Calu3 (cell line): ENCODE measurements around the gene FHIT. TPM values are rescaled to one million over a fixed set of nuclear protein-coding genes. Genes with fewer than 3 reads are reported as not detected.

Source experiments
- BruUV-seq: library from RNA; stranded (reverse); fragments of 400-500 nt; replicated peaks from 2 replicates; lab custom pipeline; 2021; lab: Mats Ljungman, UMichigan
- CTCF ChIA-PET: fragments of 300-600 bp; sonication (Branson Sonifier 250); formaldehyde crosslinking; loops from one replicate; lab custom pipeline; 2022; ENCODE audit warnings: antibody characterized with exemption; lab: Charles Lee
- DNase-seq: peaks from one replicate; pipeline ENCODE4 v3.0.0; 2022
- H3K27ac Mint-ChIP-seq: one replicate; pipeline ENCODE4 v1.8.0; 2022; ENCODE audit warnings: mixed read lengths; ENCODE audit not compliant: unreplicated experiment
- H3K27me3 Mint-ChIP-seq: one replicate; pipeline ENCODE4 v1.8.0; 2022; ENCODE audit warnings: mixed read lengths; ENCODE audit not compliant: unreplicated experiment
- H3K36me3 Mint-ChIP-seq: one replicate; pipeline ENCODE4 v1.8.0; 2022; ENCODE audit warnings: mild to moderate bottlenecking, moderate library complexity, mixed read lengths; ENCODE audit not compliant: insufficient read depth, unreplicated experiment
- H3K4me1 Mint-ChIP-seq: one replicate; pipeline ENCODE4 v1.8.0; 2022; ENCODE audit warnings: mild to moderate bottlenecking, low read depth, mixed read lengths; ENCODE audit not compliant: unreplicated experiment
- H3K4me3 Mint-ChIP-seq: one replicate; pipeline ENCODE4 v1.8.0; 2022; ENCODE audit warnings: mild to moderate bottlenecking, low read depth, moderate library complexity, mixed read lengths; ENCODE audit not compliant: unreplicated experiment
- H3K9me3 Mint-ChIP-seq: one replicate; pipeline ENCODE4 v1.8.0; 2022; ENCODE audit warnings: low read depth, mixed read lengths; ENCODE audit not compliant: unreplicated experiment
- CTCF ChIP-seq: fragments of 200-600 bp; IDR thresholded peaks from one replicate; pipeline ENCODE4 v1.8.0; 2022; ENCODE audit warnings: antibody characterized with exemption; ENCODE audit not compliant: unreplicated experiment
- intact Hi-C: fragments of 100-400 bp; cut with micrococcal nuclease; formaldehyde crosslinking; loops from one replicate; pipeline ENCODE4 v1.10.0; 2022; ENCODE audit not compliant: unreplicated experiment
- total RNA-seq: library from RNA; stranded (reverse); gene quantifications from 2 replicates; pipeline ENCODE4 v1.2.3, GENCODE V29; 2022

The FHIT gene
- total RNA-seq, 1 experiment from 2014 or later = 6.2 TPM

GRCh38 chr3:60986552-60986951 is 264.7 kb downstream of the FHIT start:
- Mint-ChIP-seq H3K4me1 (no peaks in the 10 kb centered on the region), H3K4me3 (no peak overlapping the region), H3K27ac (no peak overlapping the region), H3K9me3 (no peaks in the 10 kb centered on the region), H3K27me3 (no peaks in the 10 kb centered on the region), H3K36me3 (no peaks in the 10 kb centered on the region)
- CTCF ChIA-PET = no interaction called here
- TF ChIP-seq CTCF = no peak
- BruUV-seq = no TSS peak
- DNase-seq = no peak
- intact Hi-C loops = no loop called here

- TF ChIP-seq CTCF = no peak
Measured at GRCh38 chr3:60983906-60984305, 267.3 kb downstream of the FHIT start.

GRCh38 chr3:60980342-60980692 is 270.9 kb downstream of the FHIT start:
- H3K4me1 Mint-ChIP-seq = no peaks in the 10 kb centered on the region
- H3K4me3 Mint-ChIP-seq = no peak overlapping the region
- DNase-seq = no peak
- TF ChIP-seq CTCF = no peak
- no peak overlapping the region for H3K27ac Mint-ChIP-seq
- CTCF ChIA-PET = no interaction called here
- H3K9me3 Mint-ChIP-seq = no peaks in the 10 kb centered on the region
- H3K36me3 Mint-ChIP-seq = no peaks in the 10 kb centered on the region
- no peaks in the 10 kb centered on the region for H3K27me3 Mint-ChIP-seq
- intact Hi-C loops = no loop called here
- BruUV-seq = no TSS peak

More at GRCh38 chr3:60983906-60984305, 267.3 kb downstream of the FHIT start:
- intact Hi-C loops = no loop called here
- Mint-ChIP-seq H3K27ac (no peak overlapping the region), H3K36me3 (no peaks in the 10 kb centered on the region), H3K4me3 (no peak overlapping the region), H3K4me1 (no peaks in the 10 kb centered on the region), H3K27me3 (no peaks in the 10 kb centered on the region), H3K9me3 (no peaks in the 10 kb centered on the region)
- DNase-seq = no peak
- no TSS peak for BruUV-seq
- CTCF ChIA-PET = no interaction called here

- Mint-ChIP-seq H3K27me3 (no peaks in the 10 kb centered on the region), H3K27ac (no peak overlapping the region), H3K4me1 (no peaks in the 10 kb centered on the region), H3K9me3 (no peaks in the 10 kb centered on the region), H3K36me3 (no peaks in the 10 kb centered on the region), H3K4me3 (no peak overlapping the region)
- DNase-seq = no peak
- no TSS peak for BruUV-seq
- CTCF ChIA-PET = no interaction called here
- intact Hi-C loops = loop anchor here (10.0 kb wide), 1 partner anchor 345 kb away; no protein-coding TSS in a partner anchor
- TF ChIP-seq CTCF = no peak
Measured at GRCh38 chr3:60979461-60980341, 271.6 kb downstream of the FHIT start.
